ENCODE results near the gene TOM1L1.

GRCh38 chr17:54876656-54877195 lies 23.9 kb upstream of the TOM1L1 start:
- TF ChIP-seq CTCF (IDR thresholded peaks at IDR 0.05): no peak
- TF ChIP-seq NR1H2 (CRISPR knock-in tag; IDR thresholded peaks at IDR 0.05): no peak
- TF ChIP-seq IRF1 (CRISPR knock-in tag; IDR thresholded peaks at IDR 0.05): no peak
- no peak for TF ChIP-seq USF2 (CRISPR knock-in tag; IDR thresholded peaks at IDR 0.05)
- no peak for TF ChIP-seq E2F4 (CRISPR knock-in tag; IDR thresholded peaks at IDR 0.05; ENCODE audit: borderline replicate concordance, low read depth)
- TF ChIP-seq ATF6 (CRISPR knock-in tag; IDR thresholded peaks at IDR 0.05): no peak
- no peak for TF ChIP-seq SP1 (CRISPR knock-in tag; conservative IDR thresholded peaks at IDR 0.05)
- TF ChIP-seq MAX (CRISPR knock-in tag; IDR thresholded peaks at IDR 0.05): no peak
- no peak for TF ChIP-seq E2F5 (CRISPR knock-in tag; IDR thresholded peaks at IDR 0.05)
- TF ChIP-seq ZNF232 (CRISPR knock-in tag; IDR thresholded peaks at IDR 0.05): no peak
- TF ChIP-seq HMGA2 (CRISPR knock-in tag; IDR thresholded peaks at IDR 0.05): no peak
- TF ChIP-seq ARID4B (CRISPR knock-in tag; IDR thresholded peaks at IDR 0.05; ENCODE audit: borderline replicate concordance): no peak
- TF ChIP-seq ZBTB21 (CRISPR knock-in tag; IDR thresholded peaks at IDR 0.05; ENCODE audit: borderline replicate concordance): no peak
- TF ChIP-seq SMAD3 (CRISPR knock-in tag; IDR thresholded peaks at IDR 0.05; ENCODE audit: borderline replicate concordance): no peak
